HepG2 (cell line): ENCODE measurements around the gene CDC37. TPM values are rescaled to one million over a fixed set of nuclear protein-coding genes. Genes with fewer than 3 reads are reported as not detected.

Experiments
- AGO2 ChIP-seq: fragments of 200-400 bp; formaldehyde crosslinking; optimal IDR thresholded peaks from 2 replicates; pipeline ENCODE3; 2017; ENCODE audit warnings: mild to moderate bottlenecking, low read depth, low read length, moderate library complexity
- ATF7 ChIP-seq, 2 experiments: fragments of 450-650 bp in 1 of 2; sonication (generic) in 1 of 2; formaldehyde crosslinking in 1 of 2; IDR thresholded peaks; 2 replicates each; pipeline versions ENCODE4 v1.4.0 to v1.6.1; 2016 to 2020; ENCODE audit warnings: antibody characterized with exemption in 1 of 2, mild to moderate bottlenecking in 1 of 2, missing genetic modification reagents in 1 of 2
- E2F1 ChIP-seq: sonication (generic); formaldehyde crosslinking; IDR thresholded peaks from 2 replicates; pipeline ENCODE4 v1.5.0; 2020; ENCODE audit warnings: missing genetic modification reagents
- ELF1 ChIP-seq: sonication (generic); formaldehyde crosslinking; IDR thresholded peaks from 2 replicates; pipeline ENCODE4 v1.4.0; 2020; ENCODE audit warnings: missing genetic modification reagents
- HBP1 ChIP-seq: IDR thresholded peaks from 2 replicates; pipeline ENCODE4 v1.6.1; 2016; ENCODE audit warnings: low read depth, control low read depth
- HMGXB4 ChIP-seq, 2 experiments: sonication (generic) in 1 of 2; formaldehyde crosslinking in 1 of 2; IDR thresholded peaks; 2 replicates each; pipeline versions ENCODE4 v1.4.0 to v1.6.1; 2018 to 2020; ENCODE audit warnings: missing genetic modification reagents in 2 of 2, borderline replicate concordance in 1 of 2, low read depth in 1 of 2, mild to moderate bottlenecking in 1 of 2, missing biosample characterization in 1 of 2
- PATZ1 ChIP-seq: sonication (generic); formaldehyde crosslinking; IDR thresholded peaks from 2 replicates; pipeline ENCODE4 v1.4.0; 2020; ENCODE audit warnings: missing genetic modification reagents
- POLR2G ChIP-seq: fragments of 200-400 bp; formaldehyde crosslinking; IDR thresholded peaks from 2 replicates; pipeline ENCODE4 v1.6.1; 2018; ENCODE audit warnings: mild to moderate bottlenecking, low read depth, low read length, moderate library complexity
- PTBP1 ChIP-seq: fragments of 200-400 bp; formaldehyde crosslinking; IDR thresholded peaks from 2 replicates; pipeline ENCODE4 v1.6.1; 2018; ENCODE audit warnings: low read length, low read depth; ENCODE audit not compliant: poor library complexity, severe bottlenecking
- SAP130 ChIP-seq: IDR thresholded peaks from 2 replicates; pipeline ENCODE4 v1.6.1; 2016; ENCODE audit warnings: low read depth
- SPEN ChIP-seq: sonication (generic); formaldehyde crosslinking; IDR thresholded peaks from 2 replicates; pipeline ENCODE4 v1.5.1; 2020; ENCODE audit warnings: low read depth, mild to moderate bottlenecking, missing genetic modification reagents
- STAG1 ChIP-seq: sonication (generic); formaldehyde crosslinking; IDR thresholded peaks from 2 replicates; pipeline ENCODE4 v1.4.0; 2020; ENCODE audit warnings: missing genetic modification reagents
- YY1 ChIP-seq: IDR thresholded peaks from 2 replicates; pipeline ENCODE4 v1.6.1; 2011; ENCODE audit warnings: low read length, low read depth, moderate library complexity, mild to moderate bottlenecking; ENCODE audit not compliant: insufficient read depth, insufficient replicate concordance
- ZBTB7A ChIP-seq: sonication (generic); formaldehyde crosslinking; IDR thresholded peaks from 2 replicates; pipeline ENCODE4 v1.8.0; 2022; ENCODE audit warnings: mild to moderate bottlenecking, missing genetic modification reagents
- ZFX ChIP-seq: sonication (generic); formaldehyde crosslinking; IDR thresholded peaks from 2 replicates; pipeline ENCODE4 v1.4.0; 2020; ENCODE audit warnings: mild to moderate bottlenecking, low read depth, missing genetic modification reagents, moderate library complexity
- ZNF138 ChIP-seq: sonication (generic); formaldehyde crosslinking; IDR thresholded peaks from 2 replicates; pipeline ENCODE4 v1.5.0; 2020; ENCODE audit warnings: mild to moderate bottlenecking, low read depth, missing genetic modification reagents
- ZNF160 ChIP-seq: sonication (generic); formaldehyde crosslinking; IDR thresholded peaks from 2 replicates; pipeline ENCODE4 v1.8.0; 2022; ENCODE audit warnings: mild to moderate bottlenecking, inconsistent platforms, missing genetic modification reagents
- ZNF432 ChIP-seq: sonication (generic); formaldehyde crosslinking; IDR thresholded peaks from 2 replicates; pipeline ENCODE4 v1.5.0; 2020; ENCODE audit warnings: missing genetic modification reagents, mild to moderate bottlenecking, borderline replicate concordance
- ZNF501 ChIP-seq: sonication (generic); formaldehyde crosslinking; IDR thresholded peaks from 2 replicates; pipeline ENCODE4 v1.5.1; 2020; ENCODE audit warnings: mild to moderate bottlenecking, moderate library complexity, missing genetic modification reagents
- ZNF546 ChIP-seq: sonication (generic); formaldehyde crosslinking; conservative IDR thresholded peaks from 2 replicates; pipeline ENCODE4 v1.8.1; 2023; ENCODE audit warnings: mild to moderate bottlenecking, missing genetic modification reagents
- ZNF570 ChIP-seq: sonication (generic); formaldehyde crosslinking; IDR thresholded peaks from 2 replicates; pipeline ENCODE4 v1.4.0; 2020; ENCODE audit warnings: mild to moderate bottlenecking, missing genetic modification reagents, borderline replicate concordance
- ZNF724P ChIP-seq: sonication (generic); formaldehyde crosslinking; IDR thresholded peaks from 2 replicates; pipeline ENCODE4 v1.8.0; 2022; ENCODE audit warnings: missing genetic modification reagents, borderline replicate concordance
- ZNF768 ChIP-seq: sonication (generic); formaldehyde crosslinking; IDR thresholded peaks from 2 replicates; pipeline ENCODE4 v1.4.0; 2020; ENCODE audit warnings: missing genetic modification reagents
- polyA plus RNA-seq, 8 experiments: library from polyadenylated mRNA; depleted of rRNA in 3 of 8; stranded (reverse) in 7 of 8; unstranded in 1 of 8; fragments of >200 nt; fragmentation: Illumina TruSeq in 4 of 8; extraction: Trizol in 4 of 8; gene quantifications; 2 replicates each; pipeline versions ENCODE4 v1.2.1 to v1.2.3, GENCODE V29; 2011 to 2016; ENCODE audit warnings: low read depth in 4 of 8, missing spikeins in 1 of 8, mixed read lengths in 1 of 8; ENCODE audit not compliant: insufficient read depth in 1 of 8
- total RNA-seq, 5 experiments: library from RNA; depleted of rRNA; stranded (reverse); fragments of >200 nt; fragmentation: Illumina TruSeq; extraction: Trizol; gene quantifications; 2 replicates each; pipeline ENCODE4 v1.2.3, GENCODE V29; 2016; ENCODE audit warnings: low read depth in 1 of 5

Gene CDC37
- total and polyA plus RNA-seq, 2 of the 13 experiments (the other 11 are each of a cell fraction or from before 2014, with no cell fraction given): 158 to 177 TPM

- TF ChIP-seq PATZ1: 0 out of 2 replicates have a peak, but pooled peaks have one; percentile 23
- peak; percentile 29; the same call in 1 of the 2 replicates for TF ChIP-seq SPEN
- TF ChIP-seq ATF7 (IDR thresholded peaks at IDR 0.05): no peak
- no peak for TF ChIP-seq ATF7 (CRISPR knock-in tag; IDR thresholded peaks at IDR 0.05)
- TF ChIP-seq ZNF570 (CRISPR knock-in tag): no peak
- TF ChIP-seq SAP130: peak; percentile 36
- TF ChIP-seq HMGXB4 (CRISPR knock-in tag; IDR thresholded peaks at IDR 0.05; ENCODE audit: borderline replicate concordance in 1 of 2, low read depth in 1 of 2): 0 out of 4 replicates have a peak, but pooled peaks of 1 of the 2 experiments have one; percentile 29
- TF ChIP-seq ZNF501 (CRISPR knock-in tag): peak; percentile 52; the same call in 1 of the 2 replicates
- peak; percentile 16 for TF ChIP-seq ZNF768 (CRISPR knock-in tag)
- peak; percentile 77 for TF ChIP-seq YY1
- 0 out of 2 replicates have a peak, but pooled peaks have one; percentile 37 for TF ChIP-seq ZBTB7A (CRISPR knock-in tag)
- TF ChIP-seq PTBP1: peak; percentile 20
- TF ChIP-seq ZNF724P: peak; percentile 47; the same call in 1 of the 2 replicates
- no peak for TF ChIP-seq ZNF432 (CRISPR knock-in tag)
- TF ChIP-seq STAG1 (CRISPR knock-in tag): no peak
- no peak for TF ChIP-seq AGO2
- TF ChIP-seq ZNF138 (CRISPR knock-in tag): no peak
- TF ChIP-seq HBP1 (CRISPR knock-in tag): no peak
- TF ChIP-seq ZFX (CRISPR knock-in tag): peak; percentile 88
- no peak for TF ChIP-seq ZNF160
- no peak for TF ChIP-seq ZNF546 (CRISPR knock-in tag)
- TF ChIP-seq POLR2G: peak; percentile 52; the same call in 1 of the 2 replicates
- TF ChIP-seq E2F1: no peak
- TF ChIP-seq ELF1: peak; percentile 39; the same call in 1 of the 2 replicates
Observed at GRCh38 chr19:10430505-10431253, 27.3 kb upstream of the CDC37 start (continued).
